HG02571 (cell line): ENCODE data around the gene RAB40A.

Experiments used
- ATAC-seq: cut with Tn5 transposase; IDR thresholded peaks from one replicate; pipeline ENCODE4 v1.9.1; 2021; ENCODE audit warnings: mild to moderate bottlenecking, moderate library complexity; ENCODE audit not compliant: unreplicated experiment

Gene RAB40A, protein sequence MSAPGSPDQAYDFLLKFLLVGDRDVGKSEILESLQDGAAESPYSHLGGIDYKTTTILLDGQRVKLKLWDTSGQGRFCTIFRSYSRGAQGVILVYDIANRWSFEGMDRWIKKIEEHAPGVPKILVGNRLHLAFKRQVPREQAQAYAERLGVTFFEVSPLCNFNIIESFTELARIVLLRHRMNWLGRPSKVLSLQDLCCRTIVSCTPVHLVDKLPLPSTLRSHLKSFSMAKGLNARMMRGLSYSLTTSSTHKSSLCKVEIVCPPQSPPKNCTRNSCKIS

DNA sequence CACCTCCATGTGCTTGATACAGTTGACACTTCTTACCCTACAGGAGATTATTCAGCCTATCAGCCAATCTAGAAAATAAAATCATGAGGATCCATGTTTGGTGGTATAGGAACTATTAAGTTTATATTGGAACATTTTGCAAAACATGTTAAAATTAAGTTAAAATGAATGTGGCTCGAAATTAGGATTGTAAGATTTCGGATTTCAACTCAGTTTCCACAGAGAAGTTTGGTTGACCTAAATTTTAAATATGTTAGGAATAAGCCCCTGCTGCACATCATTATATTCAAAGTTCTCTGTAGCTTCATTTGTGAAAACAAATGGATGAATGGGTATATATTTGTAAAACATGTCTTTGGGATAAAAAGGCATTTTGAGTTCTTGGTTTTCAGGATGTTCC is at the start of gene RAB40A:
Gene RAB40A, minus strand, starts transcription at position 101 of the 400 bp plus-strand sequence. CDS start 18,733 bp downstream, outside the sequence.
- no peak for ATAC-seq

DNA sequence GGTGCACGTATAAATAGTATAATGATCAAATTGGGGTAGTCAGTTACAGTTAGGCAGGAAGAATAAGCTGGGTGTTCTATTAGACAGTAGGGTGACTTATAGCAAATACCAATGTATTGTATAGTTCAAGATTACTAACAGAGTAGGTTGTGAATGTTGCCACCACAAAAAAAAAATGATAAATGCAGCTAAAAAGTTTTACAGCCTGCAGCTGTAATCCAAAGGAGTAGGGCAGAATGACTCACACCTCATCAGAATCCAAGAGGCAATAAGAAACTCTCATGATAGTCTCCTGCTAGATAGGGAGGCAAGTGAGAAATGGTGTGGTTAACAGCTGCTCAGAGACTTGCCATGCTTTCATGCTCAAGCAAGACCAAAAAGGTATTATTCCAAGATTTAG is 46.5 kb upstream of the RAB40A start:
- ATAC-seq: no peak

DNA sequence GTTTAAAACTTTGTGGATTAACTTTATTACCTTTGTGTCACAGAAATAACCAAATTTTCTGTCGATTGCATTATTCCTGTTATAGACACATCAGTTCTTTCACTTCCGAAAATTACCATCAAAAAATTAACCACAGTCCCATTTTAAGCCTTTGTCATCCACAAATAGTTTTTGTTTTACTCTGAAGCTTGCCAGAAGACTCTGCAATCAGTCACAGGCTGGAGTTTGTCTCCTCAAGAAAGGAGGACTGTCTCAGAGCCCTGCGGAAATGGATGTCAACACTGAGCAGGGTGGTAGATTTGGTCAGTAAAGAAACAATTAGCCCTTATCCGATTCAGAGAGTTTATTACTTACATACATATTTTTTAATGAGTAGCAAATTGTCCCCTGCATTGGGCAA is 45.9 kb upstream of the RAB40A start:
- no peak for ATAC-seq

DNA sequence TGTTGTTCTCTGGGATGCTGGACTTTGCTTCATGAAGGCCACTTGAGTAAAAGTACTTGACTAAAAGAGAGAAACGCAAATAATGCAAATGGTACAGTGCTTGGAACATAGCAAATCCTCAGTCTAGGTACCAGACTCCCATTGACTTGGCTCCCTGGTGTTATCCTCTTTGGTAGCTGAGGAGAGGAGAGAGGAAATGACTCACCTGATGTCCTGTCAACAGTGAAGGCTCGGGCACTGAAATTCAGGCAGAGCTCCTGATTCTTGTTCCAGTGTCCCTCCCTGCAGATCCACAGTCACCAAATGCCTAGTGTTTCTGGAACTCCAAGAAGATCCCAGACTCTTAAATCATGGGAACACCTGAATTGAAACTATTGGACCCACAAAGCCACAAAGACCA is 43.5 kb upstream of the RAB40A start:
- no peak for ATAC-seq

DNA sequence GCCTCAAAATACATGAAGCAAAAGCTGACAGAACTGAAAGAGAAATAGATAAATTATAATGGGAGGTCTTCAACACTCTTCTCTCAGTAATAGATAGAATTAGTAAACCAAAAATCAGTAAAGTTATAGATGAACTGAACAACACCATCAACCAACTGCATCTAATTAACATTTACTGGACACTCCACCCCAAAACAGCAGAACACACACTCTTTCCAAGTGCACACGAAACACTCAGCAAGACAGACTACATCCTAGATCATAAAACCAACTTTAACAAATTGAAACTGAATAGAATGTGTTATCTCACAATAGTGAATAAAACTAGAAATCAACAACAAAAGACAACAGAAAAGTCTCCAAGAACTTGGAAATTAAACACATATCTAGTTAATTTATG is 41.0 kb upstream of the RAB40A start:
- no peak for ATAC-seq

DNA sequence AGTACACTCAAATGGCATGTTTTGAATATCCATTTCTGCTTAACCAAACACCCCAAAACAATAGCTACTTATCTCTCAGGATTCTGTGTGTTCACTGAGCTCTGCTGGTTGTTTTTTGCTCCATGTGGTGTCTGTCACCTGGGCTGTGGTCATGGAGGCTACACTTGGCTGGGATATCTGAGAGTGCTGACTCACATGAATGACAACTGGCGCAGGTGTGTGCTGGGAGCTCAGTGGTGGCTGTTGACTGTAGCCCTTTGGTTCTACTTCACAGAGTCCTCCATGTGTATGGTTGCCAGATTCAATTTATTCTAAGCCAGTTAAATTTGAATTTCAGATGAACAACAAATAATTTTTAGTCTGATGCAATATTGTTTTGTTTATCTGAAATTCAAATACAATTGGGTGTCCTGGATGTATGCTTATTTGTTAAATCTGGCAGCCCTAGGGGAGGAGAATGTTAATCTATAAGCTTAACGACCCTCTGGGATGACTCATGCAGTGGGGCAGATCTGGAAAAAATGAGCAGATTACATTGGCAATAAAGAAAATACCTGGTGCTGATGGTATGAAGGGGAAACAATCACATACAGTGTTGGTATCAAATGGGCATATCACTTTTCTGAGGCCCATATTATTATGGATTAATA is 37.8 kb upstream of the RAB40A start:
- no peak for ATAC-seq

DNA sequence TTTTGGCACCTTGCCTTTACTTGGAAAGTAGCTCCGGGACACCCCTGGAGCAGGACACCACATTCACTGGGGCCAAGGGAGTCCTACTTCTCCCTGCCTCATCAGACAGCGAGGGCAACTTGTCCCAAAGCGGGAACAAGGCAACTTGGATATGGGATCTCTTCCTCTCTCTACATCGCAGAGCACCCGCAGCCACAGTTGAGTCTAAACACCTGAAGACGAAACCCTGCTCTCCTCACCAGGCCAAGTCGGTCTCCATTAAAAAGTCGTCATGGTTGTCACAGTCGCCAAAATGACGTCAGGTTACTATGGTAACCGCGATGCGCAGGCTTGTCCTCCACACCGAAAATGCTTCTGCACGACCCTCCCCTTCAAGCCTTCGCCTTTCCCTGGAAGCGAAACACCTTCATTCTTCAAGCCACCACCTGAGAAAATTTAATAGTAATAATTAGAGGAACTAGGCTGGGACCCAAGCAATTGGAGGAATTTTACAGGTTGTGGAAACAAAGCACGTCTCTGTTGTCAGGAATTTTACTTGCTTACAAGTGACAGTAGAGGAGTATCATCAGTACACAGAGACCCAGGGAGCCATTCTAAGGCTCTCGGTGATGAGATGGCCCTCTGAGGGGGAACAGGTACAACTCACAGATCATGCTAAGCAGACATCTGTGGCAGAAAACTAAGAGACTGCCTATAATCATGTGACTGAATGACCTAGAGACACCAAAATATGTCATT is 35.6 kb upstream of the RAB40A start:
- ATAC-seq: peak; percentile 91

DNA sequence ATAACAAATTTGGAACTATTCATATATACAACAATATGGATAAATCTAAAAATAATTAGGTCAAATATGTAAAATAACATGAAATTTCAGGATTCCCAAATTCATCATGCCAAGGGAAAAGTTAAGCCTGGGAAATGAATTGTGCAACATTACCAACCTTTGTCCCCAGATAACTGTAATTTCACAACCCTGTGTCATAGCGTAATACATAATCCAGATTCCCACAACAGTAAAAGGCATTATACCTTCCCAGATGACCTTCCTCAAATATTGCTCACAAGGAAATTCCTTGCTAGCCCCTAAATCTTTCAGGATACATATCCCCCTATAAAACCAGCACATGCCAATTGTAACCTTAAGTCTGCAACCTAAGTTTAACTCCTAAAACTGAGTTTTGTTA is 32.9 kb upstream of the RAB40A start:
- ATAC-seq: no peak

DNA sequence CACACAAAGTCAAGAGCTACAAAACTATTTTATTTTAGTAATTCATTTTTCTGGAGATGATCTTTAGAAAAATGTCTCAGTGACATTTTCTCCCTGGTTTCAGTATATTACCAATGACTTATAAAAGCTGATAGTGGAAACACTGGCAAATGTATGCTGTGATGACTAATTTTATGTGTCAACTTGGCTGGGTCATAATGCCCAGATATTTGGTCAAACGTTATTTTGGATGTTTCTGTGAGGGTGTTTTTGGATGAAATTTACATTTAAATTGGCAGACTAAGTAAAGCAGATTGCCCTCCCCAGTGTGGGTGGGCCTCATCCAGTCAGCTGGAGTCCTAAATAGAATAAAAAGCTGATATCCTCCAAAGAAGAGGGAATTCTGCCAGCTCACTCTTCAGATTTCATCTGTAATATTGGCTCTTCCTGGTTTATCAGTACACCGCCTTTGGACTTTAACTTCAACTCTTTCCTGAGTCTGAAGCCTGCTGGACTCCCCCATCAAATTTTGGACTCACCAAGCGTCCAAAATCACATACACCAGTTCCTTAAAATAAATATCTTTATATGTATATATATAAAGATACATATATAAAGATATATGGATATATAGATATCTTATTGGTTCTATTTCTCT is 31.2 kb upstream of the RAB40A start:
- ATAC-seq: no peak

DNA sequence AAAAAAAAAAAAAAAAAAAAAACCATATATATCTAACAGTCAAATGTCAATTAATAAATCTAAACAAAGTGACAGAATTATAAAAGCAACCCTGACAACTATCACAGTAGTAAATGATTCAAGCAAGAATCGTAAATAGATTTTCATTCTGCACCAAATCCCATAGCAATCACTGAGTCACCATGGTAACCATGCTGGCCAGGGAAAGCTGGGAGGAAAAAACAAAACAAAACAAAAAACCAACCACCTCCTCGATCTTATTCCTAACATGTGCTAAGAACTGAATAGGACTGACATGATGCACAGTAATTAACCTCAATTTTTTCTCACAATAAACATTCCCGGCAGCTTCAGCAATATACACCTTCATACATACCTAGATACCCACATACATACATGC is 30.6 kb upstream of the RAB40A start:
- no peak for ATAC-seq

DNA sequence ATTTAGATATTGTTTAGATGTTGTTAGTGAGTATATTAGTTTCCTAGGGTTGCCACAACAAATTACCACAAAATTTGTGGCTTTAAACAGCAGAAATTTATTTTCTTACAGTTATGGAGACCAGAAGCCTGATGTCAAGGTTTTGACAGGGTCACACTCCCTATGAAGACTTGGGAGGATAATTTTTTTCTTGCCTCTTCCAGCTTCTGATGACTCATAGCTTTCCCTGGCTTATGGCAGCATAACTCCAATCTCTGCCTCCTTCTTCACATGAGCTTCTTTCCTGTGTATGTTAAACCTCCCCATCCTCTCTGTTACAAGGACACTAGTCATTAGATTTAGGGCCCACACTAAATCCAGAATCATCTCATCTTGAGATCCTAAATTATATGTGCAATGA is 20.9 kb upstream of the RAB40A start:
- ATAC-seq: no peak

DNA sequence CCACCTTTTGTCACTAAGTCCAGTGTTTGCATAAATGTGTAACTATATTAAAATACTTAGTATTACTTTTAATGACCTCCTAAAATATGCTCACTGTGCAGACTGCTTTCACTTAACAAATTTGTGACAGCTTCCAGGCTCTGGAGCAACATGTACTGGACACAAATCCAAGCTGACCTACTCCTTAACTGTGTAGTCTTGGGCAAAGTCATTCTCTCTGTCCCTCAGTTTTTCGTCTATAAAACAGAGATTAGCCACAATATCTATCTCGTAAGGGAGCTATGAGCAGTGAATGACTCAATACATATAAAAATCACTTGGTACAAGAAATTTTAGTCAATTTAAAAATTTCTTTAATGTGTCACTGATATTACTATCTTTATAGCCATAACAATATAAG is 20.4 kb upstream of the RAB40A start:
- no peak for ATAC-seq

DNA sequence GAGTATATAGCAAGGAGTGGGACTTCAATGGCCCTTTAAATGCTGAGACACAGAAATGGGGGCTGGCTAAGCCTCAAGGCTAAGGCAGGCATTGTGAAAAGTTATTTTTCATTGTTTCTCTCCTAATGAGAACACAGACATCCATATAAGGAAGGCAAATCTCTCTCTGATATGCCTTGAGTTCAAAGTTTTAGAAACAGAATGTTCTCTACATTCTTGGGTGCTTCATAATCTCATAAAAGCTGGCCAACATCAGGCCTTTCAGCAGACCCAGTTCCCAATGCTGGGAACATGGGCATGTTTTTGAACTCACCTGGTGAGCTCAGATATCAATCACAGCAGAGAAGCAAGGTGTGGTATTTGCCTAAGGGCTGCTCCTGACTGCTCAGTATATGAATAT is 19.4 kb upstream of the RAB40A start:
- ATAC-seq: no peak

DNA sequence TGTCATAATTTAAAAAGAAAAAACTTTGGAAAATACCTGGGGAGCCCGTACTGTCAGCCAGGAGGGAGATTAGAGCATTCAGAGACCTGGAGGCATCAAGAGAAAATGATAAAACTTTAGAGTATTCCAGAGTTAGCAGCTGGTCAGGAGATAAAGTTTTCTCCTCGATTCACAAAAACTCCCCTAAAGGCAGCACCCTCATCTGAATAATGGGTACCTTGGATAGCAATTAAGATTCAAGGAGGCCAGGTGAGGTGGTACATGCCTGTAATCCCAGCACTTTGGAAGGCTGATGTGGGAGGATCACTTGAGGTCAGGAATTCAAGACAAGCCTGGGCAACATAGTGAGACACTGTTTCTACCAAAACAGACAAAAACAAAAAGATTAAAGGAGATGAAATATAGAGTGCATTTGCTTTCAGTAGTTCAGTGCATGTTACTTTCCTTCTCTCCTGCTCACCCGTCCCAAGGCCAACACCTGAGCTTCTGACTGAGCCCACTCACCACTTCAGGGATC is 18.6 kb upstream of the RAB40A start:
- no peak for ATAC-seq

DNA sequence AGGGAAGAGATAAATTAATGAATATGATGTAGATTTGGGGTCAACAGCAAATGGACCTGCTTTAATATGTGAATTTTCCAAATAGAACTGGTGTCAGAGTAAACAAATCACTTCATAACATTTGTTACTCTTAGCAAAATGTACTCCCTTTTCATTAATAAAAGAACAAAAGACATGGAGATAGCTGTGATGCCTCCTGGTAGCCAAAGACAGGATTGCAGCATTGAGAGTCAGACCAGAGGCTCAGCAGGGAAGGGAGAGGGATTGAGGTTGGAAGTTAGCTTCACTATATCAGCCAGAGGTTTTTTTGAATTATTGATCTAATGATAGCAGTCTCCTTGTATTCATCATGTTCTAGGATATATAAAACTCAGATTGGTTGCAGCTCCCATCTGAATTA is 17.4 kb upstream of the RAB40A start:
- no peak for ATAC-seq

DNA sequence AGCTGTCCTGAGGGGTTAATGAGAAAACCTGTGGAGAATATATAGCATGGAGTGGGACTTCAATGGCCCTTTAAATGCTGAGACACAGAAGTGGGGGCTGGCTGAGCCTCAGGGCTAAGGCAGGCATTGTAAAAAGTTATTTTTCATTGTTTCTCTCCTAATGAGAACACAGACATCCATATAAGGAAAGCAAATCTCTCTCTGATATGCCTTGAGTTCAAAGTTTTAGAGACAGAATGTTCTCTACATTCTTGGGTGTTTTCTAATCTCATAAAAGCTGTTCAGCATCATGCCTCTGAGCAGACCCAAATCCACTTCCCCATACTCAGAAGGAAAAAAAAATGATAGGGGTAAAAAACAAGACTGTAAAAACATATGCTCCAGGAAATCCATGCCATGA is 16.8 kb upstream of the RAB40A start:
- ATAC-seq: no peak

DNA sequence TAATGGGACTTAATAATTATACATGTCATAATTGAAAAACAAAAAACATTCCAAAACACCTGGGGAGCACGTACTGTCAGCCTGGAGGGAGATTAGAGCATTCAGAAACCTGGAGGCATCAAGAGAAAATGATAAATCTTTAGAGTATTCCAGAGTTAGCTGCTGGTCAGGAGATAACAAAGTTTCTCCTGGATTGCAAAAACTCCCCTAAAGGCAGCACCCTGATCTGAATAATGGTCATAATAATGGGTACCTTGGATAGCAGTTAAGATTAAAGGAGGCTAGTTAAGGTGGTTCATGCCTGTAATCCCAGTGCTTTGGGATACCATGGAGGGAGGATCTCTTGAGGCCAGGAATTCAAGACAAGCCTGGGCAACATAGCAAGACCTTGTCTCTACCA is 15.9 kb upstream of the RAB40A start:
- no peak for ATAC-seq

DNA sequence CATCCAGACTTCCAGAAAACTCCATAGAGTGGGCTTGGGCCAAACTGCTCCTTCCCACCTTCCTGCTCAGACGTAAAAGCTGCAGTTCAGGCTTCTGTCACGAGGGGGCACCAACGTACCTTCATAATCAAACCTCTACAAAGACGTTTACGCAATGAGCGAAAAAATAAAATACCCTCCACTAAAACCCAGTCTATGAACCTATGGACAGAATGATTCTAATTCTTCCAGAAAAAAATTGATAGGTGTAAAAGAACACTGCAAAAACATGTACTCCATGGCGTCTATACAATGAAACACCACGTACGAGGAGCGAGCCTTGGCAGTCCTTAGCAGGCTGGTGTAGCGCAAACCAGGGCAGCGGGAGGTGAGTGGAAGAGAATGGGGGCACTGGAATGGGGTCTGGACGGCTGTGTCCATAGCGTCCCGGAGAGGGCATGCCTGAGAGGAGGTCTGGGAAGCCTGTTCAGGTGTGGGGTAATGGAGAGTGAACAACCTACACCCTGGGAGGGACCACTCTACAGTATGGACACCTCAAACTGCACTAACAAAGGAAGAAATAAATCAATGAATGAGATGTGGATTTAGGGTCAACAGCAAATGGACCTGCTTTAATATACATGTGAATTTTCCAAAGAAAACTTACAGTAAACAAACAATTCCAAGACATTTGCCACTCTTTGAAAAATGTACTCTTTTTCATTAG is 14.4 kb upstream of the RAB40A start:
- ATAC-seq: no peak

DNA sequence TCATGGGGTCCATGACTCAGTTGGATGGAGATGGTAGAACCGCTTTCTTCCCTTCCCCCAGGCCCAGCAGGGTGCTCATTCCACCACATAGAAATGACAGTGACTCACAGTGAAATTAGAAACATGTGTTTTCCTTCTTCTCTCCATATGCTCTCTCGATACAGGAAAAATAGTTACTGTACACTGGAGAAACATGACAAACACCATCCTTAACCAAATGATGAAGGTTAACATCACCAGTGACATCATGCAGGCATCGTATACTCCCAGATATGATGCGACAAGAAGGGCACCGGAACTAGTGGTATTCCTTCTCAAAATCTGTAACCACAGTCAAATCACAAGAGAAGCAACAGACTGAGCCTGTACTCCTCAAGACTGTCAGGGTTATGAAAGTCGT is 11.7 kb upstream of the RAB40A start:
- no peak for ATAC-seq

DNA sequence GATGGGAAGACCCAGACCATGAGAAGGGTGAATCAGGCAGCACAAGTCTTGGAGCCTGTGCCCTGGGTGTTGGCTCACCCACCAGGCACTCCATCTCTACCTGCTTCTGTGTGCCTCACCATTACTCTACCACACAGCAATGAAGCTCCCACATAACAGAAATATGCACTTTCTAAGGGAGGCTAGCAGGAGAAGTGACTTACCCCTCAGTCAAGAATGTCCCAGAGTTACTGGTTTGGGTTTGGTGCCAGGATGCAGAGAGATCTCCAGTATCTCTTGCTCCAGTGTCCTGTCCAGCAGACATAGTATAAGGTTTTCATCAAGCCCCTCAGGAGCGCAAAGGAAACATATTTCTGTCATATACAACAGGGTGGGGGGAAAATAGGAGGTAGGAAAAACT is 11.3 kb upstream of the RAB40A start:
- ATAC-seq: no peak

DNA sequence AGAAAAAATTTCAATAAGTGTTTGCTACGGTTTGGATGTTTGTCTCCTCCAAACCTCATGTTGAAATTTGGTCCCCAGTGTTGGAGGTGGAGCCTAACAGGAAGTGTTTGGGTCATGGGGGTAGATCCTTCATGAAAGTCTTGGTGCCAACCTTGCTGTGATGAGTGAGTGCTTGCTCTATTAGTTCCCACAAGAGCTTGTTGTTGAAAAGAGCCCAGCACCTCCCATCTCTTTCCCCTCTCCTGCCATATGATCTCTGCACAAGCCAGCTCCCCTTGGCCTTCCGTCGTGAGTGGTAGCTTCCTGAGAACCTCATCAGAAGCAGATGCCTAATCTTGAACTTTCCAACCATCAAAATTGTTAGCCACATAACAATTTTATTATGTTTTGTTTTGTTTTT is 10.3 kb upstream of the RAB40A start:
- ATAC-seq: no peak
